ENCODE measurements around the gene TMEM163. TPM values are rescaled to one million over a fixed set of nuclear protein-coding genes. Genes with fewer than 3 reads are reported as not detected.

The TMEM163 gene
- total RNA-seq, 6 experiments from 2014 or later = not detected

GRCh38 chr2:134454931-134455330, 263.9 kb downstream of the TMEM163 start:
- peaks cover 7% of the 10 kb centered on the region; the same call in 1 of the 2 replicates for H3K4me1 Mint-ChIP-seq (ENCODE audit: low read depth)
- peaks cover under 1% of the 10 kb centered on the region for H3K36me3 Mint-ChIP-seq (ENCODE audit: low read depth)
- H3K27me3 Mint-ChIP-seq (ENCODE audit: insufficient read depth) = peaks cover 5% of the 10 kb centered on the region
- no peak overlapping the region for H3K27ac Mint-ChIP-seq
- no peak for TF ChIP-seq CTCF (IDR thresholded peaks at IDR 0.05)
- no peak overlapping the region for H3K4me3 Mint-ChIP-seq
- H3K9me3 Mint-ChIP-seq = no peaks in the 10 kb centered on the region
- no peak for DNase-seq

- Mint-ChIP-seq H3K27ac (no peak overlapping the region), H3K36me3 (ENCODE audit: low read depth) (peaks cover 5% of the 10 kb centered on the region), H3K27me3 (ENCODE audit: insufficient read depth) (peaks cover 3% of the 10 kb centered on the region), H3K4me1 (ENCODE audit: low read depth) (peaks cover 7% of the 10 kb centered on the region; the same call in 1 of the 2 replicates), H3K4me3 (no peak overlapping the region), H3K9me3 (no peaks in the 10 kb centered on the region)
- no peak for TF ChIP-seq CTCF (IDR thresholded peaks at IDR 0.05)
- no peak for DNase-seq
These were observed 264.4 kb downstream of the TMEM163 start for GRCh38 chr2:134454426-134454825.

- no peak overlapping the region for H3K27ac Mint-ChIP-seq
- H3K4me3 Mint-ChIP-seq = no peak overlapping the region
- H3K27me3 Mint-ChIP-seq (ENCODE audit: insufficient read depth) = peaks cover 4% of the 10 kb centered on the region
- no peaks in the 10 kb centered on the region for H3K9me3 Mint-ChIP-seq
- H3K4me1 Mint-ChIP-seq (ENCODE audit: low read depth) = peaks cover 7% of the 10 kb centered on the region; the same call in 1 of the 2 replicates
- DNase-seq = no peak
- TF ChIP-seq CTCF (IDR thresholded peaks at IDR 0.05) = no peak
- peaks cover 5% of the 10 kb centered on the region for H3K36me3 Mint-ChIP-seq (ENCODE audit: low read depth)
These were observed 264.8 kb downstream of the TMEM163 start for GRCh38 chr2:134453973-134454372.

- H3K4me1 Mint-ChIP-seq (ENCODE audit: low read depth) = peaks cover 7% of the 10 kb centered on the region; the same call in 1 of the 2 replicates
- H3K36me3 Mint-ChIP-seq (ENCODE audit: low read depth) = peaks cover 8% of the 10 kb centered on the region
- no peaks in the 10 kb centered on the region for H3K9me3 Mint-ChIP-seq
- no peak for TF ChIP-seq CTCF (IDR thresholded peaks at IDR 0.05)
- H3K4me3 Mint-ChIP-seq = no peak overlapping the region
- H3K27ac Mint-ChIP-seq = no peak overlapping the region
- DNase-seq = no peak
- H3K27me3 Mint-ChIP-seq (ENCODE audit: insufficient read depth) = peaks cover 4% of the 10 kb centered on the region
These were observed 265.3 kb downstream of the TMEM163 start for GRCh38 chr2:134453476-134453875.

GRCh38 chr2:134452042-134452733, 266.6 kb downstream of the TMEM163 start:
- Mint-ChIP-seq H3K27ac (no peak overlapping the region), H3K9me3 (no peaks in the 10 kb centered on the region), H3K4me1 (ENCODE audit: low read depth) (peaks cover 7% of the 10 kb centered on the region), H3K4me3 (no peak overlapping the region), H3K36me3 (ENCODE audit: low read depth) (peaks cover 14% of the 10 kb centered on the region), H3K27me3 (ENCODE audit: insufficient read depth) (peaks cover 4% of the 10 kb centered on the region; the same call in 1 of the 2 replicates)
- no peak for DNase-seq
- no peak for TF ChIP-seq CTCF (IDR thresholded peaks at IDR 0.05)

Measured in HFFc6 (cell line).